BJ (cell line): ENCODE results near the gene CEP78. TPM values are rescaled to one million over a fixed set of nuclear protein-coding genes. Genes with fewer than 3 reads are reported as not detected.
A peak's percentile ranks its signal among the peaks of the same experiment; 100 is the strongest.

Source experiments
- CTCF ChIA-PET: fragments of 350-600 bp; formaldehyde crosslinking; extraction: SDS; loops from one replicate; lab custom pipeline; 2021; ENCODE audit warnings: antibody characterized with exemption, inconsistent platforms; lab: Yijun Ruan, JAX
- POLR2A ChIA-PET: fragments of 300-600 bp; sonication (Branson Sonifier 250); formaldehyde crosslinking; extraction: SDS; loops from one replicate; lab custom pipeline; 2021; ENCODE audit warnings: antibody characterized with exemption; lab: Charles Lee
- DNase-seq: peaks from one replicate; pipeline ENCODE4 v3.0.0-alpha.2; 2011; ENCODE audit warnings: low read depth
- H3K27me3 ChIP-seq: 2 replicates; pipeline ENCODE4 v1.6.0; 2011; ENCODE audit warnings: low read length; ENCODE audit not compliant: control insufficient read depth, insufficient read depth
- H3K36me3 ChIP-seq: 2 replicates; pipeline ENCODE4 v1.5.1; 2011; ENCODE audit warnings: low read length; ENCODE audit not compliant: control insufficient read depth, insufficient read depth
- H3K4me3 ChIP-seq: 2 replicates; pipeline ENCODE4 v1.5.1; 2011; ENCODE audit warnings: low read depth, mild to moderate bottlenecking, control low read depth, low read length
- CTCF ChIP-seq: IDR thresholded peaks from 2 replicates; pipeline ENCODE4 v1.5.1; 2011; ENCODE audit warnings: low read depth, mild to moderate bottlenecking, control low read depth, inconsistent platforms, low read length, moderate library complexity; ENCODE audit not compliant: insufficient read depth
- polyA plus RNA-seq: library from polyadenylated mRNA; depleted of rRNA; stranded (reverse); fragments of >200 nt; gene quantifications from 2 replicates; pipeline ENCODE4 v1.2.3, GENCODE V29; 2011

The CEP78 gene
- polyA plus RNA-seq, 1 experiment = 4.5 TPM

- ChIA-PET CTCF (no interaction called here), POLR2A (no interaction called here)
- peaks cover 1% of the 10 kb centered on the region; the same call in 1 of the 2 replicates for H3K36me3 ChIP-seq
- no peak for DNase-seq
- H3K27me3 ChIP-seq = no peaks in the 10 kb centered on the region
- no peak for TF ChIP-seq CTCF
- no peak overlapping the region for H3K4me3 ChIP-seq
Observed at GRCh38 chr9:78253285-78253684, 17.4 kb downstream of the CEP78 start.

DNA sequence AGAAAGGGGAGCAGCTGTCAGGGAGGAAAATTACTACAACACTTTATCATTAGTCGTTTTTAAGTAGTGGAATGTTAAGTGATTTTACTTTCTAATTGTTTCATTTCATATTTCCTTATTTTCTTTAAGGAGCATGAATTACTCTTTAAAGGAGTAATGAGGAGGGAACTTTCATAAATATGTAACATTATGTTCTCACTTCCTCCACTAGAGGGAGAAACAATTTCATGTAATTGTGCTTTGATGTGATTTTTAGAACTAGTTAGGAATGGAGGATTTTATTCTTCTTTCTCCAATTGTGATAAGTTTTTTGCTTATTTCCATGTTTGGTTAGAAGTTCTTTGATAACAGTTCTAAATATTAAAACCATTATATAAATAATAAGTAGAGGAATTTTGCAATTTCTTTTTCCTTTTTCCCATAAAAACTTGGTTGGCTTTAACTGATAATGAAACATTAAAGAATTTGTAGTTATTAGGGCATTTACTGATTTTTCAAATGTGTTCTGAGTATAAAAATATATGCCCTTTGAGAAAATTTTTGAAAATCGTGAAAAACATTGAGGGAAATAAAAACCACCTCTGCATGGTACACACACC lies 25.6 kb downstream of the CEP78 start:
- ChIA-PET POLR2A (no interaction called here), CTCF (interaction anchor here (0.9 to 1.7 kb wide), 8 partner anchors 9 to 108 kb away, joined by 3 to 10 read pairs (median 3); partner anchors contain the start of gene CEP78)
- Histone ChIP-seq H3K4me3 (no peak overlapping the region), H3K27me3 (no peaks in the 10 kb centered on the region), H3K36me3 (peaks cover 2% of the 10 kb centered on the region; the same call in 1 of the 2 replicates)
- peak; percentile 45 for TF ChIP-seq CTCF
- no peak for DNase-seq

DNA sequence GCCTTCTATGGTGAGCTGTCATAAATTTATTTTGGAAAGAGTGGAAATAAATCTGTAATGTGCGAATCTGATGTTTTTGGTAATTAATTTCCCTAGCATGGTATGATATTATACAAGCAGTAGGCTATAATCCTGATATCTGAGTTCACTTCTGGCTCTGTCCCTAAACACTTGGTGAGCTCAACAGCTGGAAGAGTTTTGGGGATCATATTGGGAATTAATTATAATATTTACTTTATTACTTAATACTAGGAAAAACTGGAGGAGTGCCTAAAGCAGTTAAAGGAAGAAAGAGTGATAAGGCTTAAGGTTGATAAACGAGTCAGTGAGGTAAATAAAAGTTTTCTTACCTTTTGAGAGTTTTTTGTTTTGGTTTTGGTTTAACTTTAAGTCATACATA lies 26.8 kb downstream of the CEP78 start:
- CTCF ChIA-PET = interaction anchor here (1.1 to 1.8 kb wide), 5 partner anchors 10 to 107 kb away, joined by 3 to 6 read pairs (median 4); no protein-coding TSS in a partner anchor
- POLR2A ChIA-PET = no interaction called here
- no peak for DNase-seq

DNA sequence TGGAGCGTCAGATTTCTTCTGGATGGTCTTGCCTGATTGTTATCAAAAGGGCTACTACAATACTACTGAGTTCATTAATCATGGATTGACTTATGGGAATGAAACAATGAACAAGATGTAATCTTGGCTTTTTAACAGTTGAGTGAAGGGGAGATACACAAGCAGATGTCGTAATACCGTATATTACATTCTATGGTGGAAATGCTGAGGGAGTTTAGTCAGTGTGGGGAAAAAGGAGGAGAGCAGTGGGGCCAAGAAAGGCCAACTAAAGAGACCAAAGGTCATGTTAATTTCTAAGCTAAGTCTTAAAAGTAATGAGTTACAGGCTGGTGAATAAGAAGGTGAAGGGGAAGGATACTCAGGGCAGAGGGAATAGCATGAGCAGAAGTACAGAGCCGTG lies 32.0 kb downstream of the CEP78 start:
- peaks cover 2% of the 10 kb centered on the region; the same call in 1 of the 2 replicates for H3K36me3 ChIP-seq
- CTCF ChIA-PET = interaction anchor here (1.8 kb wide), 1 partner anchor 102 kb away, joined by 3 read pairs; no protein-coding TSS in a partner anchor
- TF ChIP-seq CTCF = no peak
- DNase-seq = no peak
- no peaks in the 10 kb centered on the region for H3K27me3 ChIP-seq
- no peak overlapping the region for H3K4me3 ChIP-seq
- POLR2A ChIA-PET = no interaction called here

More for the DNA sequence above, 26.8 kb downstream of the CEP78 start:
- Histone ChIP-seq H3K36me3 (peaks cover 2% of the 10 kb centered on the region; the same call in 1 of the 2 replicates), H3K27me3 (no peaks in the 10 kb centered on the region), H3K4me3 (no peak overlapping the region)
- no peak for TF ChIP-seq CTCF

GRCh38 chr9:78269784-78270183 lies 33.9 kb downstream of the CEP78 start:
- no peak for DNase-seq
- no peak for TF ChIP-seq CTCF
- CTCF ChIA-PET = no interaction called here

More at GRCh38 chr9:78269784-78270183, 33.9 kb downstream of the CEP78 start:
- Histone ChIP-seq H3K4me3 (no peak overlapping the region), H3K27me3 (no peaks in the 10 kb centered on the region), H3K36me3 (peaks cover 2% of the 10 kb centered on the region; the same call in 1 of the 2 replicates)
- POLR2A ChIA-PET = no interaction called here
